AG09309 (cell line): ENCODE results near the gene PPP6R3.
A peak's percentile ranks its signal among the peaks of the same experiment; 100 is the strongest.

Experiments
- DNase-seq: peaks from one replicate; pipeline ENCODE4 v3.0.0-alpha.2; 2010; ENCODE audit warnings: low read depth
- H3K4me3 ChIP-seq: 2 replicates; pipeline ENCODE4 v1.5.1; 2011; ENCODE audit warnings: mild to moderate bottlenecking, low read depth, low read length, moderate library complexity; ENCODE audit not compliant: control insufficient read depth
- TF ChIP-seq, protein P1 (sequence below): IDR thresholded peaks from 2 replicates; pipeline ENCODE4 v1.5.1; 2011; ENCODE audit warnings: mild to moderate bottlenecking, low read depth, low read length, inconsistent platforms; ENCODE audit not compliant: insufficient read depth, control insufficient read depth; ENCODE audit errors: missing control alignments

PPP6R3 gene

GRCh38 chr11:68467201-68467834 is 6.8 kb downstream of the PPP6R3 start:
- TF ChIP-seq, protein P1, sequence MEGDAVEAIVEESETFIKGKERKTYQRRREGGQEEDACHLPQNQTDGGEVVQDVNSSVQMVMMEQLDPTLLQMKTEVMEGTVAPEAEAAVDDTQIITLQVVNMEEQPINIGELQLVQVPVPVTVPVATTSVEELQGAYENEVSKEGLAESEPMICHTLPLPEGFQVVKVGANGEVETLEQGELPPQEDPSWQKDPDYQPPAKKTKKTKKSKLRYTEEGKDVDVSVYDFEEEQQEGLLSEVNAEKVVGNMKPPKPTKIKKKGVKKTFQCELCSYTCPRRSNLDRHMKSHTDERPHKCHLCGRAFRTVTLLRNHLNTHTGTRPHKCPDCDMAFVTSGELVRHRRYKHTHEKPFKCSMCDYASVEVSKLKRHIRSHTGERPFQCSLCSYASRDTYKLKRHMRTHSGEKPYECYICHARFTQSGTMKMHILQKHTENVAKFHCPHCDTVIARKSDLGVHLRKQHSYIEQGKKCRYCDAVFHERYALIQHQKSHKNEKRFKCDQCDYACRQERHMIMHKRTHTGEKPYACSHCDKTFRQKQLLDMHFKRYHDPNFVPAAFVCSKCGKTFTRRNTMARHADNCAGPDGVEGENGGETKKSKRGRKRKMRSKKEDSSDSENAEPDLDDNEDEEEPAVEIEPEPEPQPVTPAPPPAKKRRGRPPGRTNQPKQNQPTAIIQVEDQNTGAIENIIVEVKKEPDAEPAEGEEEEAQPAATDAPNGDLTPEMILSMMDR = no peak
- no peak for DNase-seq
- no peak overlapping the region for H3K4me3 ChIP-seq

GRCh38 chr11:68468217-68468828 is 7.8 kb downstream of the PPP6R3 start:
- TF ChIP-seq, protein P1 = no peak
- H3K4me3 ChIP-seq = no peak overlapping the region
- no peak for DNase-seq

DNA sequence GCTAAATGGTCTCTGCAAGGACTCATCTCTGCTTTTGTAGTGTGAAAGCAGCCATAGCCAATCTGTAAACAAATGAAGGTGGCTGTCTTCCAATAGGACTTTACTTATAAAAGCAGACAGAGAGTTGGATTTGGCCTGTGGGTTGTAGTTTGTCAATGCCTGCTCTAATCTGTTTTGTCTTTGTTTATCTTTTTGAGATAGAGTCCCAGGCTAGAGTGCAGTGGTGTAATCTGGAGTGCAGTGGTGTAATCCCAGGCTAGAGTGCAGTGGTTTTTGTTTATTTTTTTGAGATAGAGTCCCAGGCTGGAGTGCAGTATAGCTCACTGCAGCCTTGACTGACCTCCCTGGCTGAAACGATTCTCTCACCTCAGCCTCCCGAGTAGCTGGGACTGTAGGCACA is 8.6 kb downstream of the PPP6R3 start:
- H3K4me3 ChIP-seq = no peak overlapping the region
- DNase-seq = no peak
- TF ChIP-seq, protein P1 = no peak

DNA sequence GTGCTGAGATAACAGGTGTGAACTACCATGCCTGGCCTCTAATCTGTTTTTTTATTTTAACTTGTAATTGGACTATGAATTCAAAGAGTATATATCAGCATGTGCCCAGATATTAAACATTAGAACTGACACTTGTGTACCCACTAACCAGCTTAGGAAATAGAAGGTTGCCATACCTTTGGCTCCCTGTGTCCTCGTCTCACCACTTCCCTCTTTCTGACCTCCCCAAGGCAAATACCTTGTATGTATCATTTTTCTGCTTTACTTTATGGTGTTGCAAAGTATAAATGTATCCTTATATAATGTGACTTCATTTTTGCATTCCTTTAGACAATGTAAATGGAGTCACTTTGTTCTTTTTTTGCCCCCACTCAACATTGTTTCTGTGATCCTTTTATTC is 9.1 kb downstream of the PPP6R3 start:
- H3K4me3 ChIP-seq = no peak overlapping the region
- TF ChIP-seq, protein P1 = no peak
- DNase-seq = no peak

DNA sequence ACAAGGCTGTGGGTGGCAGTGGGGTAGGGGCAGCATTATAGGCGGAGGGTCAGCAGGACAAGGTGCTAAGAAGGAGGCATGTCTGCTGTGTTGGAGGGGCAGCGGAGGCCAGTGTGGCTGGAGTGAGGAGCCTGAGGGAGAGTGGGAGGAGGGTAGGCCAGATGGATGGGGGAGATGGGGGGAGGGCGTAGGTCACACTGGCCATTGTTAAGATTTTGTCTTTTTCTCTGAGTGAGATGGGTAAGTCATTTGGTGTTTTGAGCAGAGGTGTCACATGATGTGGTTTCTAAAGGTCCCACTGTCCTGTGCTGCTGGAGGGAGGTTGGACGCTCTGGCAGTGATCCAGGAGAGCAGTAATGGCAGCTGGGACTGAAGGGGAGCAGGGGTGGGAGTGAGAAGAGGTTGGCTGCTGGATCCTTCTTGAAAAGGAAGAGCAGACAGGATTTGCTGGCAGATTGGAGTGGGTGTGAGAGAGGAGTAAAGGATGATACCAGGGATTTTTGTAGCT is 9.8 kb downstream of the PPP6R3 start:
- TF ChIP-seq, protein P1 = no peak
- no peak for DNase-seq
- H3K4me3 ChIP-seq = no peak overlapping the region

DNA sequence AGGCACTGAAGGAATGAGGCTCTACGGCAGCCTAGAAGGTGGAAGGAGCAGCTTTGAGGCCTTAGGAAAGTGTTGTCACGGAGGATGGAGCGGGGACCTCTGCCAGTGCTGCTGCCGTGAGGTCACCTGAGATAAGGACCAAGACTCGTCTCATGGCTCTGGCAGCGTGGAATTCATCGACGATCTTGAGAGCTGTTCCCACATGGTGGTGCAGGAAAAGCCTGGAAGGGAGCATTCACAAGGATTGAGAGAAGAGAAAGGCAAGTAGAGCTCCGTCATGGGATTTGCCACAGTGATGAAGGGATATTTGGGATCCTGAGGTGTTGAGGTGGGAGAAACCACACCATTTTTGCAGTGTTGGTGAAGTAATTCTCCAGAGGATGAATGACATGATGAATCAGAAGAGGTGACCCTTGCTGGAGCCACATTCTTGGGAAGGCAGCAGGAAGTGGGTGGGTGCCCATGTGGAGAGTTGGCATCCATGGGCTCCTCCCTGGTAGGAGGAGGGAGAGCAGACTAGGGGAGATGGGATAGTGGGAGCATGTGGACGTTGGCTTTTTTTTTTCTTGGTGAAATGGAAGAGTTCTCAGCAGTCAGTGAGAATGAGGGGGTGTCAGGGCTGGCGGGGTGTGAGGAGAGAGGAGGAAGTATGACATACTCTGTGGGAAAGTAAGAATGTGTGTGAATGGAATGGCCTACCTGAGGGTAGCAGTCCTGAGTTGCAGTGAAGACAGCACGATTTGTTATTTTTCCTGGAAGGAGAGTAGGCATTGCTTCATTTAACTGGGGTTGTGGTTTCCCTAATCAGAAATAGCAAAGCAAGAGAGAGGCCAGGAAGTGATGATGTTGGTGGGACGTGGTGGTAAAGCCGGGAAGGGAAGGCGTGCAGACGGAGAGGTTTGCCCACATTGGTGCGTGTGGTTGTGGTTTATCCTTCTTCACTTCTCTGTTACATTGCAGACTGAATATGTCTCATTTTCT is 11.1 kb downstream of the PPP6R3 start:
- no peak overlapping the region for H3K4me3 ChIP-seq
- TF ChIP-seq, protein P1 = peak; percentile 2
- peak; percentile 92 for DNase-seq
